Ovary (tissue), 9 donors: ENCODE results near the gene RHOV. TPM values are rescaled to one million over a fixed set of nuclear protein-coding genes. Genes with fewer than 3 reads are reported as not detected.

ENCODE experiments used
- DNase-seq, 5 donors: peaks; one replicate each; pipeline ENCODE4 v3.0.0-alpha.2; 2019 to 2020
- H3K27ac ChIP-seq, 2 donors: fragments of 200-600 bp; one replicate each; pipeline versions ENCODE4 v1.5.1 to v1.8.0; 2019 to 2022
- H3K27me3 ChIP-seq: fragments of 200-600 bp; one replicate; pipeline ENCODE4 v1.8.0; 2022
- H3K36me3 ChIP-seq: fragments of 200-600 bp; sonication (generic); one replicate; pipeline ENCODE4 v1.5.1; 2019
- H3K4me1 ChIP-seq: one replicate; pipeline ENCODE4 v1.8.1; 2013; ENCODE audit warnings: mild to moderate bottlenecking, moderate library complexity; ENCODE audit not compliant: insufficient read depth
- H3K4me3 ChIP-seq: fragments of 200-600 bp; sonication (generic); one replicate; pipeline ENCODE4 v1.5.1; 2017
- H3K9me3 ChIP-seq, 2 donors: fragments of 200-600 bp in 1 of 2; sonication (generic) in 1 of 2; one replicate each; pipeline versions ENCODE4 v1.5.1 to v1.8.1; 2013 to 2019; ENCODE audit warnings: mild to moderate bottlenecking in 1 of 2, moderate library complexity in 1 of 2
- EP300 ChIP-seq: sonication (generic); formaldehyde crosslinking; IDR thresholded peaks from one replicate; pipeline ENCODE4 v1.6.1; 2017; ENCODE audit warnings: antibody characterized with exemption
- POLR2A ChIP-seq: fragments of 450-650 bp; IDR thresholded peaks from one replicate; pipeline ENCODE4 v1.6.1; 2017; ENCODE audit warnings: antibody characterized with exemption, mild to moderate bottlenecking, moderate library complexity
- WGBS, 3 donors: extraction: QIAGEN DNeasy Blood & Tissue Kit in 1 of 3; methylation state at CpG; one replicate each; pipeline versions ENCODE4 v1.1.5 to v1.1.7; 2013 to 2017; 5-methylcytosine and 5-hydroxymethylcytosine counted together
- intact Hi-C, 4 donors: fragments of 100-400 bp; cut with DNase I; formaldehyde crosslinking; loops; one replicate each; pipeline versions ENCODE4 v1.11.0 to v1.15.1; 2022 to 2023
- polyA plus RNA-seq, 2 donors: library from polyadenylated mRNA; stranded (reverse); fragments of 200-250 nt in 1 of 2; fragments of 350-450 nt in 1 of 2; fragmentation: Illumina TruSeq in 1 of 2; extraction: RNeasy Lipid Tissue Mini Kit (QIAGEN cat#74804) in 1 of 2; gene quantifications; one replicate each; pipeline ENCODE4 v1.2.3, GENCODE V29; 2013 to 2014
- total RNA-seq, 7 donors: library from RNA; depleted of rRNA in 2 of 7; stranded (reverse); fragments of >200 nt in 2 of 7; fragmentation: NEBNext Ultra II Directional in 3 of 7; extraction: Animal tissue kit (Norgen Biotek cat#: 25700) in 3 of 7; gene quantifications; one replicate each; pipeline versions ENCODE4 v1.1.0 to v1.2.4, GENCODE V29; 2016 to 2023
- TF ChIP-seq, protein P1 (sequence below), 3 donors: fragments of 450-650 bp in 2 of 3; fragments of 200-600 bp in 1 of 3; IDR thresholded peaks; one replicate each; pipeline versions ENCODE4 v1.5.1 to v1.8.0; 2016 to 2022; ENCODE audit warnings: antibody characterized with exemption in 3 of 3, mild to moderate bottlenecking in 1 of 3
- donor health status: DM: no; HTN: no; CAD: no; lungs with moderate emphysema.
- donor health status: DM: no; HTN: no; CAD: no.
- donor health status: Bipolar disorder and iron deficiency.
- donor health status: DM: yes; HTN: yes; CAD: no.
- donor health status: DM: no; HTN: no; CAD: no.
- donor health status: DM: yes; HTN: yes; CAD: no.

Gene RHOV
- total and polyA plus RNA-seq, 9 donors, result 0.07 to 3.4 (median 0.26) TPM; not detected in 3

DNA sequence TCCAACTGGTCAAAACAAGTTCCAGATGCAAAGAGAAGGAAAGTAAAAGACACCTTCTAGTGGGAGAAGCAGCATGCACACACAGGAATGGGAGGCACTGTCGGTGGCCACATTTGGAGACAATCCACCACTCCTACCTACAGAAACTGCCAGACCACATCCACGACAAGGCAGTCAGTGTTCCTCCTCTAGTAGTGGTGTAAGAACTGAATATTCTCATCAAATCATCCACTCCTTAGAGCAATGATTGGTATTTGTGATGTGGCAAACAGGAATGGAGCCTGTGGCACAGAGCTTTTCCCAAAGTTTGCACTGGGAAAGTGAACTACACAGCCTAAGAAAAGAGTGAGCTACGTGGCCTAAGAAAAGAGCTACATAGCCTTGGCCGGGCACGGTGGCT is 35.3 kb downstream of the RHOV start:
- Histone ChIP-seq H3K27me3 (no peaks in the 10 kb centered on the region), H3K4me1 (no peaks in the 10 kb centered on the region), H3K27ac (no peak overlapping the region), H3K9me3 (no peaks in the 10 kb centered on the region), H3K36me3 (no peaks in the 10 kb centered on the region), H3K4me3 (no peak overlapping the region)
- intact Hi-C loops, result no loop called here
- TF ChIP-seq, protein P1, sequence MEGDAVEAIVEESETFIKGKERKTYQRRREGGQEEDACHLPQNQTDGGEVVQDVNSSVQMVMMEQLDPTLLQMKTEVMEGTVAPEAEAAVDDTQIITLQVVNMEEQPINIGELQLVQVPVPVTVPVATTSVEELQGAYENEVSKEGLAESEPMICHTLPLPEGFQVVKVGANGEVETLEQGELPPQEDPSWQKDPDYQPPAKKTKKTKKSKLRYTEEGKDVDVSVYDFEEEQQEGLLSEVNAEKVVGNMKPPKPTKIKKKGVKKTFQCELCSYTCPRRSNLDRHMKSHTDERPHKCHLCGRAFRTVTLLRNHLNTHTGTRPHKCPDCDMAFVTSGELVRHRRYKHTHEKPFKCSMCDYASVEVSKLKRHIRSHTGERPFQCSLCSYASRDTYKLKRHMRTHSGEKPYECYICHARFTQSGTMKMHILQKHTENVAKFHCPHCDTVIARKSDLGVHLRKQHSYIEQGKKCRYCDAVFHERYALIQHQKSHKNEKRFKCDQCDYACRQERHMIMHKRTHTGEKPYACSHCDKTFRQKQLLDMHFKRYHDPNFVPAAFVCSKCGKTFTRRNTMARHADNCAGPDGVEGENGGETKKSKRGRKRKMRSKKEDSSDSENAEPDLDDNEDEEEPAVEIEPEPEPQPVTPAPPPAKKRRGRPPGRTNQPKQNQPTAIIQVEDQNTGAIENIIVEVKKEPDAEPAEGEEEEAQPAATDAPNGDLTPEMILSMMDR (IDR thresholded peaks at IDR 0.05), result no peak
- TF ChIP-seq EP300 (no peak), POLR2A (no peak)
- WGBS, 3 donors, result 75 to 77% (median 76%) methylated on average over 5 of the region's 5 CpGs
- no peak for DNase-seq

GRCh38 chr15:40836020-40836419 is 38.0 kb downstream of the RHOV start:
- no peaks in the 10 kb centered on the region for H3K9me3 ChIP-seq
- H3K27me3 ChIP-seq, result no peaks in the 10 kb centered on the region
- H3K27ac ChIP-seq, result no peak overlapping the region
- DNase-seq, result no peak
- 89 to 100% (median 95%) methylated on average over 1 of the region's 1 CpG for WGBS, 3 donors
- TF ChIP-seq EP300 (no peak), POLR2A (no peak)
- TF ChIP-seq, protein P1 (IDR thresholded peaks at IDR 0.05), result no peak
- intact Hi-C loops, result no loop called here
- H3K4me3 ChIP-seq, result no peak overlapping the region
- H3K4me1 ChIP-seq, result no peaks in the 10 kb centered on the region
- no peaks in the 10 kb centered on the region for H3K36me3 ChIP-seq

DNA sequence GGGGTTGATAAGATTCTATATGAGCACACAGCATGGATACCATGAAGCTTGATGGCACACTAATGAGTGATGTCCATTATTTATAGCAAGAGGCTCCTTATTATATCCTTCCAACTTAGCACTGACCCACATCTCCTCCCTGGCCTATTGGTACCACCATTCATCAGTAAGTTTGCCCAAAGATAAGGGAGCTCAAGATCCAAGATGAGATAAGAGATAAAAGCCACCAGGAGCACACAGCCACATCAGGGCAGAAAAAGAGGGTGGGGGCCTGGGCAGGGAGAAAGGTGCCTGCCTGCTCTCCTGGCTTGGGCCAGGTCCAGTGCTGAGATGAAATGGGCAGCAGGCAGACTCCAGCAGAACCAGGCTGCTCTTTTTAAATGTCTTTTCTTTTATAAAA is 41.1 kb downstream of the RHOV start:
- intact Hi-C loops, result no loop called here
- Histone ChIP-seq H3K36me3 (no peaks in the 10 kb centered on the region), H3K4me3 (no peak overlapping the region), H3K27ac (no peak overlapping the region), H3K4me1 (no peaks in the 10 kb centered on the region), H3K27me3 (no peaks in the 10 kb centered on the region), H3K9me3 (no peaks in the 10 kb centered on the region)
- no peak for TF ChIP-seq EP300
- no peak for TF ChIP-seq POLR2A
- TF ChIP-seq, protein P1 (IDR thresholded peaks at IDR 0.05), result no peak
- no peak for DNase-seq

DNA sequence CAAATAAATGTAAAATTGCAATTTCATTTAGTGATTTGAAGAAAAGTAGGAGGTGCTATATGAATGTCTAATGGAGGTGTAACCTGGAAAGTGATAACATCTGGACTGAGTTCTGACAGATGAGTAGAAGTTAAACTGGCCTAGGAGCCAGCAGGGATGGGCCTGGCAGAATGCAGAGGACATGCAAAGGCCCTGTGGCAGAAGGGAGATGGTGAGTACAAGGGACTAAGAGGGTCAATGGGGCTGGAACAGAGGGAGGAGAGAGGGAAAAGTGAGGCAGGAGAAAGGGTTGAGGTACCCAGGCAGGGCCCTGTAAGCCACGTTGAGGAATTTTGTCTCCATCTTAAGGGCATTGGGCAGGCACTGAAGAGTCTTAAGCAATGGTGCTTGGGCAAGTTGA is 42.2 kb downstream of the RHOV start:
- Histone ChIP-seq H3K9me3 (no peaks in the 10 kb centered on the region), H3K36me3 (no peaks in the 10 kb centered on the region), H3K4me1 (no peaks in the 10 kb centered on the region), H3K27me3 (no peaks in the 10 kb centered on the region), H3K4me3 (no peak overlapping the region), H3K27ac (no peak overlapping the region)
- intact Hi-C loops, result no loop called here
- DNase-seq, result no peak
- TF ChIP-seq POLR2A (no peak), EP300 (no peak)
- TF ChIP-seq, protein P1 (IDR thresholded peaks at IDR 0.05), result no peak
- 55 to 61% (median 59%) methylated on average over 1 of the region's 1 CpG for WGBS, 3 donors

DNA sequence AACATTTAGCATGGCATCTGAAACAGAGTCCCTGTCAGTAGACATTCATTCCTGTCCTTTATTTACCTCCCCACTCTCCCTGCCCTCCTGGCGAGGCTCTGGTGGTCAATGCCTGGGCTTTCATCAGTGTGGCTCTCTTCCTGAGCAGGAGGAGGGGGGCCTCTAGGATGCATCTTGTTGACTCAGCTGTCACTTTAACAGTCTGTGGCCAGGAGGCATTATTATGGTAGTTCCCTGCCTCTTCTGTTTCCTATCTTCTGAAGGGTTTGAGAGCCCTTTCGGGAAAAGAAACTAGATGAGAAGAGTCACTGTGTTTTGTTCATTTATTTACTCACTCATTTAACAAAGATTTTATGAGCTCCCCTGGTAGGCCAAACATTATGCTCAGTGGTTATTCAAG is 43.1 kb downstream of the RHOV start:
- no peak overlapping the region for H3K27ac ChIP-seq
- intact Hi-C loops, result no loop called here
- DNase-seq, result no peak
- 69 to 82% (median 79%) methylated on average over 2 of the region's 2 CpGs for WGBS, 3 donors
- no peak overlapping the region for H3K4me3 ChIP-seq
- no peaks in the 10 kb centered on the region for H3K36me3 ChIP-seq
- H3K9me3 ChIP-seq, result no peaks in the 10 kb centered on the region
- H3K27me3 ChIP-seq, result no peaks in the 10 kb centered on the region
- no peaks in the 10 kb centered on the region for H3K4me1 ChIP-seq
- TF ChIP-seq POLR2A (no peak), EP300 (no peak)
- TF ChIP-seq, protein P1 (IDR thresholded peaks at IDR 0.05), result no peak
